SK-N-SH (cell line): ENCODE results near the gene SNRNP25.

Source experiments
- RFX5 ChIP-seq: IDR thresholded peaks from 2 replicates; pipeline ENCODE4 v1.6.1; 2012; ENCODE audit warnings: mild to moderate bottlenecking, improper control_type of control experiment, low read length
- TEAD4 ChIP-seq: IDR thresholded peaks from 2 replicates; pipeline ENCODE4 v1.4.0; 2012; ENCODE audit warnings: mild to moderate bottlenecking, borderline replicate concordance; ENCODE audit not compliant: insufficient read depth
- YY1 ChIP-seq: IDR thresholded peaks from 2 replicates; pipeline ENCODE4 v1.4.0; 2012; ENCODE audit warnings: low read depth, mild to moderate bottlenecking
- TF ChIP-seq, protein P1 (sequence below): fragments of 200-600 bp; sonication (generic); IDR thresholded peaks from 2 replicates; pipeline ENCODE4 v1.6.1; 2017; ENCODE audit warnings: antibody characterized with exemption, mild to moderate bottlenecking, moderate library complexity
- TF ChIP-seq, protein P2 (sequence below): IDR thresholded peaks from 2 replicates; pipeline ENCODE4 v1.6.1; 2012; ENCODE audit warnings: mild to moderate bottlenecking, low read depth, low read length, moderate library complexity
- TF ChIP-seq, protein P3 (sequence below): IDR thresholded peaks from 2 replicates; pipeline ENCODE4 v1.4.0; 2012; ENCODE audit warnings: low read depth
- TF ChIP-seq, protein P4 (sequence below): fragments of 150-350 bp; IDR thresholded peaks from 2 replicates; pipeline ENCODE4 v1.6.1; 2017; ENCODE audit warnings: antibody characterized with exemption, low read length, low read depth, borderline replicate concordance

GRCh38 chr16:66309-67182 is 12.9 kb downstream of the SNRNP25 start:
- TF ChIP-seq, protein P1, sequence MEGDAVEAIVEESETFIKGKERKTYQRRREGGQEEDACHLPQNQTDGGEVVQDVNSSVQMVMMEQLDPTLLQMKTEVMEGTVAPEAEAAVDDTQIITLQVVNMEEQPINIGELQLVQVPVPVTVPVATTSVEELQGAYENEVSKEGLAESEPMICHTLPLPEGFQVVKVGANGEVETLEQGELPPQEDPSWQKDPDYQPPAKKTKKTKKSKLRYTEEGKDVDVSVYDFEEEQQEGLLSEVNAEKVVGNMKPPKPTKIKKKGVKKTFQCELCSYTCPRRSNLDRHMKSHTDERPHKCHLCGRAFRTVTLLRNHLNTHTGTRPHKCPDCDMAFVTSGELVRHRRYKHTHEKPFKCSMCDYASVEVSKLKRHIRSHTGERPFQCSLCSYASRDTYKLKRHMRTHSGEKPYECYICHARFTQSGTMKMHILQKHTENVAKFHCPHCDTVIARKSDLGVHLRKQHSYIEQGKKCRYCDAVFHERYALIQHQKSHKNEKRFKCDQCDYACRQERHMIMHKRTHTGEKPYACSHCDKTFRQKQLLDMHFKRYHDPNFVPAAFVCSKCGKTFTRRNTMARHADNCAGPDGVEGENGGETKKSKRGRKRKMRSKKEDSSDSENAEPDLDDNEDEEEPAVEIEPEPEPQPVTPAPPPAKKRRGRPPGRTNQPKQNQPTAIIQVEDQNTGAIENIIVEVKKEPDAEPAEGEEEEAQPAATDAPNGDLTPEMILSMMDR = no peak
- TF ChIP-seq TEAD4 (no peak), YY1 (no peak), RFX5 (no peak)
- TF ChIP-seq, protein P2, sequence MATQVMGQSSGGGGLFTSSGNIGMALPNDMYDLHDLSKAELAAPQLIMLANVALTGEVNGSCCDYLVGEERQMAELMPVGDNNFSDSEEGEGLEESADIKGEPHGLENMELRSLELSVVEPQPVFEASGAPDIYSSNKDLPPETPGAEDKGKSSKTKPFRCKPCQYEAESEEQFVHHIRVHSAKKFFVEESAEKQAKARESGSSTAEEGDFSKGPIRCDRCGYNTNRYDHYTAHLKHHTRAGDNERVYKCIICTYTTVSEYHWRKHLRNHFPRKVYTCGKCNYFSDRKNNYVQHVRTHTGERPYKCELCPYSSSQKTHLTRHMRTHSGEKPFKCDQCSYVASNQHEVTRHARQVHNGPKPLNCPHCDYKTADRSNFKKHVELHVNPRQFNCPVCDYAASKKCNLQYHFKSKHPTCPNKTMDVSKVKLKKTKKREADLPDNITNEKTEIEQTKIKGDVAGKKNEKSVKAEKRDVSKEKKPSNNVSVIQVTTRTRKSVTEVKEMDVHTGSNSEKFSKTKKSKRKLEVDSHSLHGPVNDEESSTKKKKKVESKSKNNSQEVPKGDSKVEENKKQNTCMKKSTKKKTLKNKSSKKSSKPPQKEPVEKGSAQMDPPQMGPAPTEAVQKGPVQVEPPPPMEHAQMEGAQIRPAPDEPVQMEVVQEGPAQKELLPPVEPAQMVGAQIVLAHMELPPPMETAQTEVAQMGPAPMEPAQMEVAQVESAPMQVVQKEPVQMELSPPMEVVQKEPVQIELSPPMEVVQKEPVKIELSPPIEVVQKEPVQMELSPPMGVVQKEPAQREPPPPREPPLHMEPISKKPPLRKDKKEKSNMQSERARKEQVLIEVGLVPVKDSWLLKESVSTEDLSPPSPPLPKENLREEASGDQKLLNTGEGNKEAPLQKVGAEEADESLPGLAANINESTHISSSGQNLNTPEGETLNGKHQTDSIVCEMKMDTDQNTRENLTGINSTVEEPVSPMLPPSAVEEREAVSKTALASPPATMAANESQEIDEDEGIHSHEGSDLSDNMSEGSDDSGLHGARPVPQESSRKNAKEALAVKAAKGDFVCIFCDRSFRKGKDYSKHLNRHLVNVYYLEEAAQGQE = no peak
- TF ChIP-seq, protein P3, sequence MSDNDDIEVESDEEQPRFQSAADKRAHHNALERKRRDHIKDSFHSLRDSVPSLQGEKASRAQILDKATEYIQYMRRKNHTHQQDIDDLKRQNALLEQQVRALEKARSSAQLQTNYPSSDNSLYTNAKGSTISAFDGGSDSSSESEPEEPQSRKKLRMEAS = no peak
- TF ChIP-seq, protein P4, sequence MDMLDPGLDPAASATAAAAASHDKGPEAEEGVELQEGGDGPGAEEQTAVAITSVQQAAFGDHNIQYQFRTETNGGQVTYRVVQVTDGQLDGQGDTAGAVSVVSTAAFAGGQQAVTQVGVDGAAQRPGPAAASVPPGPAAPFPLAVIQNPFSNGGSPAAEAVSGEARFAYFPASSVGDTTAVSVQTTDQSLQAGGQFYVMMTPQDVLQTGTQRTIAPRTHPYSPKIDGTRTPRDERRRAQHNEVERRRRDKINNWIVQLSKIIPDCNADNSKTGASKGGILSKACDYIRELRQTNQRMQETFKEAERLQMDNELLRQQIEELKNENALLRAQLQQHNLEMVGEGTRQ = no peak
